Psoas muscle (tissue), 8 donors: Measurements from ENCODE around the gene SART3. TPM values are rescaled to one million over a fixed set of nuclear protein-coding genes. Genes with fewer than 3 reads are reported as not detected.

Experiments used
- ATAC-seq, 4 donors: fragments of 200-7000 bp; cut with Tn5 transposase; one replicate each; pipeline ENCODE4 v1.9.1; 2020; ENCODE audit warnings: moderate library complexity in 3 of 4, mild to moderate bottlenecking in 2 of 4
- DNase-seq, 2 donors: peaks; one replicate each; pipeline ENCODE4 v3.0.0-alpha.2; 2020
- H3K27ac ChIP-seq: fragments of 200-600 bp; one replicate; pipeline ENCODE4 v1.8.0; 2022
- H3K27me3 ChIP-seq, 3 donors: fragments of 200-600 bp in 1 of 3; one replicate each; pipeline versions ENCODE4 v1.6.1 to v1.8.0; 2013 to 2022; ENCODE audit warnings: low read length in 2 of 3, mild to moderate bottlenecking in 2 of 3, moderate library complexity in 1 of 3; ENCODE audit not compliant: insufficient read depth in 3 of 3
- H3K36me3 ChIP-seq, 2 donors: fragments of 200-600 bp in 1 of 2; one replicate each; pipeline versions ENCODE4 v1.6.1 to v1.8.0; 2013 to 2022; ENCODE audit warnings: low read depth in 1 of 2, mild to moderate bottlenecking in 1 of 2, moderate library complexity in 1 of 2; ENCODE audit not compliant: insufficient read depth in 1 of 2
- H3K4me1 ChIP-seq: fragments of 200-600 bp; one replicate; pipeline ENCODE4 v1.8.0; 2022
- H3K4me3 ChIP-seq: fragments of 200-600 bp; one replicate; pipeline ENCODE4 v1.8.0; 2022; ENCODE audit warnings: mild to moderate bottlenecking
- H3K9me3 ChIP-seq: fragments of 200-600 bp; one replicate; pipeline ENCODE4 v1.8.0; 2022
- WGBS, 3 donors: extraction: QIAGEN DNeasy Blood & Tissue Kit; methylation state at CpG; one replicate each; pipeline versions ENCODE4 v1.1.6 to v1.1.7; 2013; 5-methylcytosine and 5-hydroxymethylcytosine counted together
- intact Hi-C, 2 donors: fragments of 100-400 bp; cut with DNase I; formaldehyde crosslinking; loops; one replicate each; pipeline versions ENCODE4 v1.11.0 to v1.14.2; 2022
- polyA plus RNA-seq, 3 donors: library from polyadenylated mRNA; stranded (reverse); fragments of 200-250 nt; gene quantifications; one replicate each; pipeline ENCODE4 v1.2.3, GENCODE V29; 2013
- total RNA-seq, 4 donors: library from RNA; stranded (reverse); fragmentation: NEBNext Ultra II Directional in 2 of 4; extraction: Animal tissue kit (Norgen Biotek cat#: 25700) in 2 of 4; gene quantifications; one replicate each; pipeline versions ENCODE4 v1.2.1 to v1.2.4, GENCODE V29; 2021 to 2023
- TF ChIP-seq, protein P1 (sequence below): fragments of 200-600 bp; IDR thresholded peaks from one replicate; pipeline ENCODE4 v1.8.0; 2022; ENCODE audit warnings: antibody characterized with exemption
- donor health status: healthy with polysubstance abuse.
- donor health status: DM: no; HTN: no; CAD: no; lungs with moderate emphysema.
- donor health status: Bipolar disorder and iron deficiency.
- donor health status: healthy.
- donor health status: DM: yes; HTN: yes; CAD: no.
- donor health status: DM: no; HTN: no; CAD: no.
- donor health status: DM: no; HTN: no; CAD: no.
- donor health status: DM: yes; HTN: yes; CAD: no.

SART3 gene
- total and polyA plus RNA-seq, 7 donors = 13.4 to 35.3 (median 24.2) TPM

- no peak overlapping the region for H3K4me3 ChIP-seq
- H3K9me3 ChIP-seq = no peaks in the 10 kb centered on the region
- TF ChIP-seq, protein P1, sequence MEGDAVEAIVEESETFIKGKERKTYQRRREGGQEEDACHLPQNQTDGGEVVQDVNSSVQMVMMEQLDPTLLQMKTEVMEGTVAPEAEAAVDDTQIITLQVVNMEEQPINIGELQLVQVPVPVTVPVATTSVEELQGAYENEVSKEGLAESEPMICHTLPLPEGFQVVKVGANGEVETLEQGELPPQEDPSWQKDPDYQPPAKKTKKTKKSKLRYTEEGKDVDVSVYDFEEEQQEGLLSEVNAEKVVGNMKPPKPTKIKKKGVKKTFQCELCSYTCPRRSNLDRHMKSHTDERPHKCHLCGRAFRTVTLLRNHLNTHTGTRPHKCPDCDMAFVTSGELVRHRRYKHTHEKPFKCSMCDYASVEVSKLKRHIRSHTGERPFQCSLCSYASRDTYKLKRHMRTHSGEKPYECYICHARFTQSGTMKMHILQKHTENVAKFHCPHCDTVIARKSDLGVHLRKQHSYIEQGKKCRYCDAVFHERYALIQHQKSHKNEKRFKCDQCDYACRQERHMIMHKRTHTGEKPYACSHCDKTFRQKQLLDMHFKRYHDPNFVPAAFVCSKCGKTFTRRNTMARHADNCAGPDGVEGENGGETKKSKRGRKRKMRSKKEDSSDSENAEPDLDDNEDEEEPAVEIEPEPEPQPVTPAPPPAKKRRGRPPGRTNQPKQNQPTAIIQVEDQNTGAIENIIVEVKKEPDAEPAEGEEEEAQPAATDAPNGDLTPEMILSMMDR = no peak
- H3K4me1 ChIP-seq = no peaks in the 10 kb centered on the region
- H3K27me3 ChIP-seq = no peaks in the 10 kb centered on the region
- WGBS, 3 donors = 67 to 70% (median 69%) methylated on average over 3 of the region's 3 CpGs
- H3K36me3 ChIP-seq = no peaks in the 10 kb centered on the region
- intact Hi-C loops = no loop called here
- ATAC-seq = no peak
- H3K27ac ChIP-seq = no peak overlapping the region
- no peak for DNase-seq
These were observed 23.6 kb upstream of the SART3 start for GRCh38 chr12:108584456-108585065.

DNA sequence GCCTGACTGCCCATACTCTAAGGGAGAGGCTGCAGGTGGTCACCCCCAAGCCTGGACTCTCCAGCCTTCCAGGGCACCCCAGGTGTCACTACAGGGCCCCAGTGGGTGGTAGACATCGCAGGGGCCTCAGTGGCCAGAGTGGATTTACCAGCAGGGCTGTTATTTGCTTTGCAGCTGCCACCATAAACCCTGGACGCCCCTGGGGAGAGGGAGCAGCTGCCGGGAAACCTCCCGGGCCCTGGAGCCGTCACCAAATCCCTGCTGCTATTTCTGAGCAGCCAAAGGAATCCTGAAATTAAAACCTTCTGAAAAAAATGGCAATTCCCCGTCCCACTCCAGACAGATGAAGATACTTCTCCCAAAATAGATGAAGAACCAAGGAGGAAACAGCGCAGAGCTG, 23.0 kb upstream of the SART3 start:
- intact Hi-C loops = no loop called here
- Histone ChIP-seq H3K4me1 (no peaks in the 10 kb centered on the region), H3K27me3 (no peaks in the 10 kb centered on the region), H3K36me3 (no peaks in the 10 kb centered on the region), H3K9me3 (no peaks in the 10 kb centered on the region), H3K4me3 (no peak overlapping the region), H3K27ac (no peak overlapping the region)
- DNase-seq (no peak), ATAC-seq (peak in 2 of 4 donors; percentile 19 to 39)
- WGBS, 3 donors = 13 to 22% (median 16%) methylated on average over 7 of the region's 7 CpGs
- TF ChIP-seq, protein P1 = no peak

DNA sequence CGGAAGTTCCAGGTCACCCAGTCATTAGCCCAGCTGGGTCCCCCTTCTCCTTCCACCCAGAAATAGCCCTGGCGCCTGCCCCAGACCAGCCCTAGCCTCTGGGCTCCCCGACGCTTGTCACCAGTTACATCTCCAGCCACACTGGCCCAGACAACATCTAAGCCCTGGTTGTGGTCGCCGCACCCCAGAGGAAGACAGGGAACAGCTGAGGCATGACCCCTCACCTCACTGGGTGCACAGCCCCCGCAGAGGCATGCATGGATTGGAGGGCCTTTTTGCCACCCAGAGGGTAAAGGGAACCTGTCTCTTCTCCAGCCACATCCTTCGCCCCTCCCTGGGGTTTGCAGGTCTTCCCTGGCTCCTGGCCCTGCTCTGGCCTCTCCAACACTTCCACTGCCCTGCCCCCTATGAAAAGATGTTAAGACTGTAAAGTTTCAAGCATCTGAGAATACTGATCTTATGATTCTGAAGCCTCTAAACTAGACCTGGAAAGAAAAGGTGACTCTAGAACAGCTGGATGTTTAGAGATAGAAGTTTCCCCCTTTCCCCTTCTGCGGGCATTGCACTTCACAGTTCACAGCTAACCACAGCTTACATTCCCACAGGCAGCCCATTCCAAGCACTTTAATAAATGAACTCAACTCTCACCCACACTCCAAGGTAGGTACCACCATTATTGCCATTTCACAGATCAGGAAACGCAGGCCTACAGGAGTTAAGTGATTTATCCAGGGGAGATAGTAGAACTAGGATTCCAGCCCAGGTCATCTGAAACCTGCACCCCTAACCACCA, 22.2 kb upstream of the SART3 start:
- Histone ChIP-seq H3K4me3 (no peak overlapping the region), H3K27me3 (no peaks in the 10 kb centered on the region), H3K9me3 (no peaks in the 10 kb centered on the region), H3K4me1 (no peaks in the 10 kb centered on the region), H3K27ac (no peak overlapping the region), H3K36me3 (no peaks in the 10 kb centered on the region)
- intact Hi-C loops = no loop called here
- TF ChIP-seq, protein P1 = no peak
- ATAC-seq = no peak
- no peak for DNase-seq
- WGBS, 3 donors = 65 to 82% (median 72%) methylated on average over 9 to 10 of the region's 10 CpGs

- intact Hi-C loops = no loop called here
- TF ChIP-seq, protein P1 = no peak
- H3K4me1 ChIP-seq = no peaks in the 10 kb centered on the region
- no peaks in the 10 kb centered on the region for H3K27me3 ChIP-seq
- H3K4me3 ChIP-seq = no peak overlapping the region
- H3K9me3 ChIP-seq = no peaks in the 10 kb centered on the region
- ATAC-seq (no peak), DNase-seq (no peak)
- WGBS, 3 donors = 91 to 94% (median 93%) methylated on average over 9 of the region's 9 CpGs
- no peaks in the 10 kb centered on the region for H3K36me3 ChIP-seq
- H3K27ac ChIP-seq = no peak overlapping the region
These were observed 21.5 kb upstream of the SART3 start for GRCh38 chr12:108582509-108582908.
